Measurements from ENCODE around the gene PGLYRP3.
"Not testable (repeated sequence)": the region's sequence is repeated elsewhere in the genome, so short reads cannot be mapped to it uniquely, and the experiment has no call there.

PGLYRP3 gene

GRCh38 chr1:153348511-153349362, 36.0 kb upstream of the PGLYRP3 start, which contains the start of gene PGLYRP4:
TSS of gene PGLYRP4 (minus strand) at chr1:153348841. CDS start at chr1:153347932, 909 bp downstream.
- DNase-seq = no peak

GRCh38 chr1:153347856-153348255, 35.1 kb upstream of the PGLYRP3 start:
- no peak for DNase-seq

GRCh38 chr1:153347049-153347448, 34.3 kb upstream of the PGLYRP3 start:
- DNase-seq = not testable (repeated sequence)

- peak; percentile 46 for DNase-seq
These were observed 33.4 kb upstream of the PGLYRP3 start for GRCh38 chr1:153346077-153346723.

GRCh38 chr1:153345187-153346076, 32.7 kb upstream of the PGLYRP3 start:
- DNase-seq = no peak

- DNase-seq = peak; percentile 81
These were observed 31.9 kb upstream of the PGLYRP3 start for GRCh38 chr1:153344718-153345025.

- DNase-seq = peak; percentile 97
These were observed 31.3 kb upstream of the PGLYRP3 start for GRCh38 chr1:153343811-153344717.

- DNase-seq = no peak
These were observed 30.4 kb upstream of the PGLYRP3 start for GRCh38 chr1:153343040-153343681.

GRCh38 chr1:153342178-153342577, 29.4 kb upstream of the PGLYRP3 start:
- DNase-seq = no peak

GRCh38 chr1:153341431-153341934, 28.7 kb upstream of the PGLYRP3 start:
- DNase-seq = no peak

GRCh38 chr1:153340356-153340755, 27.6 kb upstream of the PGLYRP3 start:
- DNase-seq = no peak

GRCh38 chr1:153339802-153340201, 27.1 kb upstream of the PGLYRP3 start:
- no peak for DNase-seq

GRCh38 chr1:153337980-153338853, 25.5 kb upstream of the PGLYRP3 start:
- DNase-seq = no peak

GRCh38 chr1:153336650-153337049, 23.9 kb upstream of the PGLYRP3 start:
- no peak for DNase-seq

GRCh38 chr1:153333902-153334301, 21.1 kb upstream of the PGLYRP3 start:
- DNase-seq = no peak

- no peak for DNase-seq
These were observed 12.2 kb upstream of the PGLYRP3 start for GRCh38 chr1:153324912-153325311.

- DNase-seq = no peak
These were observed 9.8 kb upstream of the PGLYRP3 start for GRCh38 chr1:153322568-153322967.

- not testable (repeated sequence) for DNase-seq
These were observed 5.4 kb upstream of the PGLYRP3 start for GRCh38 chr1:153318145-153318544.

- not testable (repeated sequence) for DNase-seq
These were observed 3.3 kb upstream of the PGLYRP3 start for GRCh38 chr1:153316013-153316412.

- not testable (repeated sequence) for DNase-seq
These were observed 1.6 kb upstream of the PGLYRP3 start for GRCh38 chr1:153314388-153314787.

Measured in hematopoietic multipotent progenitor cell treated with erythropoietin and hydrocortisone succinate and interleukin-3 and kit ligand, for 4 days (in vitro differentiated cells).